HEK293 (cell line): ENCODE measurements around the gene MTCL1.

Source experiments
- CTCF ChIA-PET: fragments of 350-600 bp; formaldehyde crosslinking; extraction: SDS; loops from one replicate; lab custom pipeline; 2021; ENCODE audit warnings: antibody characterized with exemption; lab: Yijun Ruan, JAX
- POLR2A ChIA-PET: fragments of 300-600 bp; formaldehyde crosslinking; extraction: SDS; loops from one replicate; lab custom pipeline; 2020; ENCODE audit warnings: antibody characterized with exemption, inconsistent platforms; lab: Yijun Ruan, JAX
- H3K27ac ChIP-seq: fragments of 200-500 bp; sonication (Bioruptor generic); 2 replicates; pipeline ENCODE4 v1.5.1; 2014; ENCODE audit warnings: low read depth, low read length, control low read depth, inconsistent platforms; ENCODE audit errors: extremely low read depth
- H3K36me3 ChIP-seq, 2 experiments: fragments of 200-500 bp in 1 of 2; sonication (Bioruptor generic) in 1 of 2; 1 replicate in 1 of 2; 2 replicates in 1 of 2; pipeline ENCODE4 v1.5.1; 2014 to 2017; ENCODE audit warnings: inconsistent platforms in 2 of 2, low read length in 2 of 2; ENCODE audit not compliant: control insufficient read depth in 2 of 2, insufficient read depth in 1 of 2
- H3K4me1 ChIP-seq: fragments of 200-500 bp; sonication (Bioruptor generic); 2 replicates; pipeline ENCODE4 v1.5.1; 2014; ENCODE audit warnings: mild to moderate bottlenecking, low read length, inconsistent platforms; ENCODE audit not compliant: control insufficient read depth, insufficient read depth
- H3K4me3 ChIP-seq: 2 replicates; pipeline ENCODE4 v1.5.1; 2011; ENCODE audit warnings: low read depth, mild to moderate bottlenecking, control low read depth, low read length, moderate library complexity
- H3K9me3 ChIP-seq: fragments of 200-500 bp; sonication (Bioruptor generic); 2 replicates; pipeline ENCODE4 v1.5.1; 2014; ENCODE audit warnings: low read depth, low read length, inconsistent platforms; ENCODE audit not compliant: control insufficient read depth, insufficient read depth
- EGR2 ChIP-seq: fragments of 450-650 bp; formaldehyde crosslinking; IDR thresholded peaks from 2 replicates; pipeline ENCODE4 v1.5.1; 2016; ENCODE audit warnings: low read depth, missing biosample characterization, missing genetic modification characterization
- FEZF1 ChIP-seq: fragments of 450-650 bp; formaldehyde crosslinking; IDR thresholded peaks from 2 replicates; pipeline ENCODE4 v1.5.1; 2016; ENCODE audit warnings: missing biosample characterization, missing genetic modification characterization
- GFI1B ChIP-seq: fragments of 450-650 bp; formaldehyde crosslinking; IDR thresholded peaks from 2 replicates; pipeline ENCODE4 v1.5.1; 2016; ENCODE audit warnings: missing biosample characterization, missing genetic modification characterization
- ZBTB8A ChIP-seq: fragments of 450-650 bp; formaldehyde crosslinking; IDR thresholded peaks from 2 replicates; pipeline ENCODE4 v1.5.1; 2016; ENCODE audit warnings: missing biosample characterization, missing genetic modification characterization
- ZIC2 ChIP-seq: fragments of 450-650 bp; formaldehyde crosslinking; IDR thresholded peaks from 2 replicates; pipeline ENCODE4 v1.5.1; 2016; ENCODE audit warnings: missing biosample characterization, missing genetic modification characterization
- ZNF121 ChIP-seq: fragments of 450-650 bp; formaldehyde crosslinking; IDR thresholded peaks from 2 replicates; pipeline ENCODE4 v1.5.1; 2016; ENCODE audit warnings: missing biosample characterization, missing genetic modification characterization
- ZNF175 ChIP-seq: fragments of 450-650 bp; formaldehyde crosslinking; IDR thresholded peaks from 2 replicates; pipeline ENCODE4 v1.5.1; 2016; ENCODE audit warnings: missing biosample characterization, missing genetic modification characterization
- ZNF18 ChIP-seq: fragments of 450-650 bp; formaldehyde crosslinking; IDR thresholded peaks from 2 replicates; pipeline ENCODE4 v1.5.1; 2016; ENCODE audit warnings: missing biosample characterization, missing genetic modification characterization
- ZNF2 ChIP-seq: fragments of 450-650 bp; formaldehyde crosslinking; IDR thresholded peaks from 2 replicates; pipeline ENCODE4 v1.5.1; 2016; ENCODE audit warnings: missing biosample characterization, missing genetic modification characterization
- ZNF24 ChIP-seq: fragments of 450-650 bp; formaldehyde crosslinking; IDR thresholded peaks from 2 replicates; pipeline ENCODE4 v1.5.1; 2016; ENCODE audit warnings: missing biosample characterization, missing genetic modification characterization
- ZNF280D ChIP-seq: fragments of 450-650 bp; formaldehyde crosslinking; IDR thresholded peaks from 2 replicates; pipeline ENCODE4 v1.5.1; 2016; ENCODE audit warnings: missing biosample characterization, missing genetic modification characterization
- ZNF416 ChIP-seq: fragments of 450-650 bp; formaldehyde crosslinking; IDR thresholded peaks from 2 replicates; pipeline ENCODE4 v1.5.1; 2016; ENCODE audit warnings: missing biosample characterization, missing genetic modification characterization
- ZNF548 ChIP-seq: fragments of 450-650 bp; formaldehyde crosslinking; IDR thresholded peaks from 2 replicates; pipeline ENCODE4 v1.5.1; 2016; ENCODE audit warnings: missing biosample characterization, missing genetic modification characterization
- ZNF549 ChIP-seq: fragments of 450-650 bp; IDR thresholded peaks from 2 replicates; pipeline ENCODE4 v1.5.1; 2018; ENCODE audit warnings: missing biosample characterization, missing genetic modification characterization, mild to moderate bottlenecking, inconsistent platforms, moderate library complexity
- ZNF555 ChIP-seq: fragments of 450-650 bp; formaldehyde crosslinking; conservative IDR thresholded peaks from 2 replicates; pipeline ENCODE4 v1.5.1; 2017; ENCODE audit warnings: missing biosample characterization, mild to moderate bottlenecking, missing genetic modification characterization, inconsistent platforms
- ZNF596 ChIP-seq: fragments of 450-650 bp; IDR thresholded peaks from 2 replicates; pipeline ENCODE4 v1.5.0; 2018; ENCODE audit warnings: missing biosample characterization, mild to moderate bottlenecking, missing genetic modification characterization, moderate library complexity
- ZNF639 ChIP-seq: fragments of 450-650 bp; formaldehyde crosslinking; IDR thresholded peaks from 2 replicates; pipeline ENCODE4 v1.5.1; 2016; ENCODE audit warnings: missing biosample characterization, missing genetic modification characterization
- ZNF701 ChIP-seq: fragments of 450-650 bp; formaldehyde crosslinking; IDR thresholded peaks from 2 replicates; pipeline ENCODE4 v1.5.1; 2016; ENCODE audit warnings: missing biosample characterization, missing genetic modification characterization
- ZXDB ChIP-seq: fragments of 450-650 bp; formaldehyde crosslinking; IDR thresholded peaks from 2 replicates; pipeline ENCODE4 v1.5.1; 2016; ENCODE audit warnings: missing biosample characterization, missing genetic modification characterization

Gene MTCL1

GRCh38 chr18:8722946-8723820, 17.8 kb downstream of the MTCL1 start (continued):
- TF ChIP-seq ZNF280D (tag by site-specific recombination), result no peak
- no peak for TF ChIP-seq ZNF18 (tag by site-specific recombination)
- no peak for TF ChIP-seq ZNF701 (tag by site-specific recombination)
- TF ChIP-seq ZNF2 (tag by site-specific recombination), result no peak
- no peak for TF ChIP-seq ZNF416 (tag by site-specific recombination)
- TF ChIP-seq ZNF175 (tag by site-specific recombination), result no peak

- POLR2A ChIA-PET, result no interaction called here
Measured at GRCh38 chr18:8724452-8724851, 19.1 kb downstream of the MTCL1 start.

GRCh38 chr18:8726281-8726680, 20.9 kb downstream of the MTCL1 start:
- Histone ChIP-seq H3K27ac (no peak overlapping the region), H3K36me3 (peaks cover 0 to 12% of the 10 kb centered on the region in 2 experiments; a peak in 2 of 3 replicates), H3K4me3 (no peak overlapping the region), H3K4me1 (peaks cover 5% of the 10 kb centered on the region), H3K9me3 (no peaks in the 10 kb centered on the region)
- ChIA-PET CTCF (no interaction called here), POLR2A (interaction anchor here (1.0 kb wide), 1 partner anchor 19 kb away, joined by 3 read pairs; no protein-coding TSS in a partner anchor)
- TF ChIP-seq ZNF121 (tag by site-specific recombination) (no peak), ZNF596 (tag by site-specific recombination) (peak; percentile 90)

More at GRCh38 chr18:8724452-8724851, 19.1 kb downstream of the MTCL1 start:
- TF ChIP-seq GFI1B (tag by site-specific recombination) (no peak), ZNF639 (tag by site-specific recombination) (no peak), ZNF548 (tag by site-specific recombination) (no peak), ZBTB8A (tag by site-specific recombination) (0 out of 2 replicates have a peak, but pooled peaks have one; percentile 25), EGR2 (no peak), ZNF555 (tag by site-specific recombination) (no peak), ZNF24 (tag by site-specific recombination) (no peak), ZXDB (no peak), ZIC2 (tag by site-specific recombination) (peak; percentile 19; the same call in 1 of the 2 replicates), FEZF1 (tag by site-specific recombination) (no peak), ZNF549 (tag by site-specific recombination) (no peak)
- peaks cover 0 to 23% of the 10 kb centered on the region in 2 experiments; a peak in 2 of 3 replicates for H3K36me3 ChIP-seq
- peaks cover 4% of the 10 kb centered on the region; the same call in 1 of the 2 replicates for H3K4me1 ChIP-seq
- no peak overlapping the region for H3K4me3 ChIP-seq
- CTCF ChIA-PET, result interaction anchor here (0.6 to 1.2 kb wide), 2 partner anchors 28 to 102 kb away, joined by 3 to 4 read pairs; no protein-coding TSS in a partner anchor
- no peak overlapping the region for H3K27ac ChIP-seq
- no peaks in the 10 kb centered on the region for H3K9me3 ChIP-seq
